Upper lobe of right lung (tissue), 1 donor: Measurements from ENCODE around the gene LHFPL3. TPM values are rescaled to one million over a fixed set of nuclear protein-coding genes. Genes with fewer than 3 reads are reported as not detected.
"Not testable (repeated sequence)": the region's sequence is repeated elsewhere in the genome, so short reads cannot be mapped to it uniquely, and the experiment has no call there.

Source experiments
- ATAC-seq: fragments of 200-7000 bp; cut with Tn5 transposase; one replicate; pipeline ENCODE4 v1.9.1; 2020; ENCODE audit warnings: mild to moderate bottlenecking, moderate library complexity
- DNase-seq: peaks from one replicate; pipeline ENCODE4 v3.0.0-alpha.2; 2020
- H3K27ac ChIP-seq: fragments of 200-600 bp; one replicate; pipeline ENCODE4 v1.8.0; 2022
- H3K27me3 ChIP-seq: fragments of 200-600 bp; one replicate; pipeline ENCODE4 v1.8.0; 2022; ENCODE audit warnings: mild to moderate bottlenecking
- H3K36me3 ChIP-seq: fragments of 200-600 bp; one replicate; pipeline ENCODE4 v1.8.0; 2022
- H3K4me1 ChIP-seq: fragments of 200-600 bp; one replicate; pipeline ENCODE4 v1.8.0; 2022
- H3K4me3 ChIP-seq: fragments of 200-600 bp; one replicate; pipeline ENCODE4 v1.8.0; 2022; ENCODE audit warnings: mild to moderate bottlenecking
- H3K9me3 ChIP-seq: fragments of 200-600 bp; one replicate; pipeline ENCODE4 v1.8.0; 2022
- CTCF ChIP-seq: fragments of 200-600 bp; IDR thresholded peaks from one replicate; pipeline ENCODE4 v1.8.0; 2022; ENCODE audit warnings: antibody characterized with exemption
- intact Hi-C: fragments of 100-400 bp; cut with DNase I; formaldehyde crosslinking; loops from one replicate; pipeline ENCODE4 v1.11.0; 2022
- total RNA-seq: library from RNA; stranded (reverse); fragmentation: NEBNext Ultra II Directional; extraction: Animal tissue kit (Norgen Biotek cat#: 25700); gene quantifications from one replicate; pipeline ENCODE4 v1.2.1, GENCODE V29; 2021
- donor health status: DM: no; HTN: yes; CAD: no; lungs with severe emphysema.

LHFPL3 gene
- total RNA-seq, 1 donor from 2014 or later = not detected

GRCh38 chr7:104572554-104572953 lies 244.2 kb downstream of the LHFPL3 start:
- no peaks in the 10 kb centered on the region for H3K27me3 ChIP-seq
- DNase-seq (no peak), ATAC-seq (no peak)
- intact Hi-C loops = no loop called here
- no peaks in the 10 kb centered on the region for H3K9me3 ChIP-seq
- no peak overlapping the region for H3K4me3 ChIP-seq
- no peak overlapping the region for H3K27ac ChIP-seq
- no peak for TF ChIP-seq CTCF
- H3K4me1 ChIP-seq = no peaks in the 10 kb centered on the region
- no peaks in the 10 kb centered on the region for H3K36me3 ChIP-seq

GRCh38 chr7:104584620-104585019 lies 256.2 kb downstream of the LHFPL3 start:
- Histone ChIP-seq H3K27ac (no peak overlapping the region), H3K27me3 (no peaks in the 10 kb centered on the region), H3K9me3 (no peaks in the 10 kb centered on the region), H3K4me3 (no peak overlapping the region), H3K36me3 (no peaks in the 10 kb centered on the region), H3K4me1 (no peaks in the 10 kb centered on the region)
- ATAC-seq (no peak), DNase-seq (no peak)
- no peak for TF ChIP-seq CTCF
- intact Hi-C loops = no loop called here

- H3K4me1 ChIP-seq, H3K9me3 ChIP-seq, DNase-seq, H3K4me3 ChIP-seq, H3K27ac ChIP-seq, intact Hi-C loops, H3K36me3 ChIP-seq, H3K27me3 ChIP-seq, ATAC-seq: not testable (repeated sequence)
Measured at GRCh38 chr7:104595591-104595990, 267.2 kb downstream of the LHFPL3 start.

GRCh38 chr7:104603957-104604356 lies 275.6 kb downstream of the LHFPL3 start:
- no peaks in the 10 kb centered on the region for H3K9me3 ChIP-seq
- H3K36me3 ChIP-seq = no peaks in the 10 kb centered on the region
- intact Hi-C loops = no loop called here
- H3K27me3 ChIP-seq = no peaks in the 10 kb centered on the region
- H3K4me3 ChIP-seq = no peak overlapping the region
- no peaks in the 10 kb centered on the region for H3K4me1 ChIP-seq
- ATAC-seq (no peak), DNase-seq (no peak)
- no peak overlapping the region for H3K27ac ChIP-seq
- TF ChIP-seq CTCF = no peak

- Histone ChIP-seq H3K27me3 (no peaks in the 10 kb centered on the region), H3K9me3 (no peaks in the 10 kb centered on the region), H3K27ac (no peak overlapping the region), H3K36me3 (no peaks in the 10 kb centered on the region), H3K4me3 (no peak overlapping the region), H3K4me1 (no peaks in the 10 kb centered on the region)
- intact Hi-C loops = no loop called here
- no peak for ATAC-seq
- TF ChIP-seq CTCF = no peak
- no peak for DNase-seq
Measured at GRCh38 chr7:104604706-104605105, 276.3 kb downstream of the LHFPL3 start.

- Histone ChIP-seq H3K4me3 (no peak overlapping the region), H3K27me3 (no peaks in the 10 kb centered on the region), H3K36me3 (no peaks in the 10 kb centered on the region), H3K9me3 (no peaks in the 10 kb centered on the region), H3K4me1 (no peaks in the 10 kb centered on the region), H3K27ac (no peak overlapping the region)
- DNase-seq = no peak
- TF ChIP-seq CTCF = no peak
- intact Hi-C loops = no loop called here
- no peak for ATAC-seq
Measured at GRCh38 chr7:104621321-104621720, 292.9 kb downstream of the LHFPL3 start.
